Suppressor macrophage treated with lipopolysaccharide for 4 hours (primary cell): ENCODE measurements around the gene IGF2BP1.
A peak's percentile ranks its signal among the peaks of the same experiment; 100 is the strongest.

ENCODE experiments used
- DNase-seq: peaks from one replicate; pipeline ENCODE4 v3.0.0-alpha.2; 2020

Gene IGF2BP1

GRCh38 chr17:48997103-48997826 is at the start of gene IGF2BP1:
IGF2BP1 (plus strand) TSS chr17:48997385; CDS start chr17:48997746, 361 bp downstream.
- DNase-seq, result peak; percentile 34

GRCh38 chr17:48951572-48951971 is 45.6 kb upstream of the IGF2BP1 start:
- DNase-seq, result no peak

- peak; percentile 47 for DNase-seq
Observed at GRCh38 chr17:48952904-48953303, 44.3 kb upstream of the IGF2BP1 start.

GRCh38 chr17:48954300-48954755 is 42.9 kb upstream of the IGF2BP1 start:
- no peak for DNase-seq

GRCh38 chr17:48960834-48961515 is 36.2 kb upstream of the IGF2BP1 start:
- no peak for DNase-seq

- DNase-seq, result no peak
Observed at GRCh38 chr17:48961516-48962233, 35.5 kb upstream of the IGF2BP1 start.

GRCh38 chr17:48970224-48970623 is 27.0 kb upstream of the IGF2BP1 start:
- no peak for DNase-seq

- no peak for DNase-seq
Observed at GRCh38 chr17:48970865-48971687, 26.1 kb upstream of the IGF2BP1 start.

GRCh38 chr17:48972749-48973097 is 24.5 kb upstream of the IGF2BP1 start:
- no peak for DNase-seq

GRCh38 chr17:48973806-48974205 is 23.4 kb upstream of the IGF2BP1 start:
- DNase-seq, result no peak

- DNase-seq, result no peak
Observed at GRCh38 chr17:48981927-48982539, 15.2 kb upstream of the IGF2BP1 start.

GRCh38 chr17:48985436-48986245 is 11.5 kb upstream of the IGF2BP1 start:
- DNase-seq, result no peak

- DNase-seq, result no peak
Observed at GRCh38 chr17:48989100-48989499, 8.1 kb upstream of the IGF2BP1 start.

- no peak for DNase-seq
Observed at GRCh38 chr17:48990882-48991357, 6.3 kb upstream of the IGF2BP1 start.

- DNase-seq, result no peak
Observed at GRCh38 chr17:48992444-48992843, 4.7 kb upstream of the IGF2BP1 start.

GRCh38 chr17:48993305-48993704 is 3.9 kb upstream of the IGF2BP1 start:
- DNase-seq, result no peak

GRCh38 chr17:48993951-48994350 is 3.2 kb upstream of the IGF2BP1 start:
- no peak for DNase-seq

- DNase-seq, result no peak
Observed at GRCh38 chr17:48994549-48995303, 2.5 kb upstream of the IGF2BP1 start.

GRCh38 chr17:48995304-48995973 is 1.7 kb upstream of the IGF2BP1 start:
- DNase-seq, result no peak
